Ureter (tissue), 1 donor: ENCODE measurements around the gene ELOA. TPM values are rescaled to one million over a fixed set of nuclear protein-coding genes. Genes with fewer than 3 reads are reported as not detected.
"Not testable (repeated sequence)": the region's sequence is repeated elsewhere in the genome, so short reads cannot be mapped to it uniquely, and the experiment has no call there.

Experiments used
- DNase-seq: peaks from one replicate; pipeline ENCODE4 v3.0.0-alpha.2; 2020; ENCODE audit warnings: low spot score
- total RNA-seq: library from RNA; stranded (reverse); gene quantifications from one replicate; pipeline ENCODE4 v1.2.4, GENCODE V29; 2023
- donor health status: DM: yes; HTN: yes; CAD: no.

Gene ELOA
- 45.6 TPM for total RNA-seq

GRCh38 chr1:23743287-23744152 is at the start of gene ELOA:
TSS of gene ELOA (plus strand) at chr1:23743471. CDS start at chr1:23743504, 33 bp downstream.
- peak; percentile 79 for DNase-seq

GRCh38 chr1:23693599-23693998 is 49.7 kb upstream of the ELOA start:
- DNase-seq = no peak

- DNase-seq = no peak
Measured at GRCh38 chr1:23694371-23694770, 48.9 kb upstream of the ELOA start.

GRCh38 chr1:23695667-23696066 is 47.6 kb upstream of the ELOA start:
- no peak for DNase-seq

GRCh38 chr1:23696335-23696989 is 46.8 kb upstream of the ELOA start:
- no peak for DNase-seq

- no peak for DNase-seq
Measured at GRCh38 chr1:23698466-23698865, 44.8 kb upstream of the ELOA start.

- DNase-seq = no peak
Measured at GRCh38 chr1:23699280-23700179, 43.7 kb upstream of the ELOA start.

GRCh38 chr1:23701310-23701709 is 42.0 kb upstream of the ELOA start:
- no peak for DNase-seq

- no peak for DNase-seq
Measured at GRCh38 chr1:23701996-23702395, 41.3 kb upstream of the ELOA start.

- DNase-seq = no peak
Measured at GRCh38 chr1:23704834-23705495, 38.3 kb upstream of the ELOA start.

GRCh38 chr1:23709229-23709628 is 34.0 kb upstream of the ELOA start:
- no peak for DNase-seq

- DNase-seq = no peak
Measured at GRCh38 chr1:23718482-23718881, 24.8 kb upstream of the ELOA start.

- no peak for DNase-seq
Measured at GRCh38 chr1:23719162-23719820, 24.0 kb upstream of the ELOA start.

- no peak for DNase-seq
Measured at GRCh38 chr1:23720256-23720995, 22.8 kb upstream of the ELOA start.

- DNase-seq = no peak
Measured at GRCh38 chr1:23722652-23723051, 20.6 kb upstream of the ELOA start.

- DNase-seq = no peak
Measured at GRCh38 chr1:23726686-23727085, 16.6 kb upstream of the ELOA start.

- DNase-seq = peak; percentile 64
Measured at GRCh38 chr1:23727362-23727811, 15.9 kb upstream of the ELOA start.

- no peak for DNase-seq
Measured at GRCh38 chr1:23732363-23733224, 10.7 kb upstream of the ELOA start.

- not testable (repeated sequence) for DNase-seq
Measured at GRCh38 chr1:23733281-23733680, 10.0 kb upstream of the ELOA start.
